Measurements from ENCODE around the gene POU2AF1.

GRCh38 chr11:111397034-111397433 is 18.0 kb upstream of the POU2AF1 start:
- TF ChIP-seq FOXM1 (IDR thresholded peaks at IDR 0.05; ENCODE audit: borderline replicate concordance) (no peak), ELF4 (IDR thresholded peaks at IDR 0.05) (no peak), TARDBP (IDR thresholded peaks at IDR 0.05) (no peak), SP1 (IDR thresholded peaks at IDR 0.05) (no peak), FOXK2 (IDR thresholded peaks at IDR 0.05) (no peak), LEF1 (IDR thresholded peaks at IDR 0.05; ENCODE audit: borderline replicate concordance) (no peak), NFRKB (IDR thresholded peaks at IDR 0.05) (no peak), BHLHE40 (IDR thresholded peaks at IDR 0.05; ENCODE audit: borderline replicate concordance) (no peak), SUZ12 (IDR thresholded peaks at IDR 0.05) (no peak), HDGF (IDR thresholded peaks at IDR 0.05; ENCODE audit: borderline replicate concordance) (no peak)

Data from HEK293T (cell line).